Transverse colon (tissue), 4 donors: ENCODE results near the gene MRPS11. TPM values are rescaled to one million over a fixed set of nuclear protein-coding genes. Genes with fewer than 3 reads are reported as not detected.

Source experiments
- DNase-seq: peaks from one replicate; pipeline ENCODE4 v3.0.0-alpha.2; 2019
- H3K27ac ChIP-seq, 4 donors: fragments of 200-600 bp; sonication (generic); 2 replicates each; pipeline ENCODE4 v1.5.1; 2016 to 2018; ENCODE audit warnings: inconsistent platforms in 4 of 4
- H3K27me3 ChIP-seq: fragments of 200-600 bp; sonication (generic); 2 replicates; pipeline ENCODE4 v1.5.1; 2017; ENCODE audit warnings: inconsistent platforms
- H3K36me3 ChIP-seq, 4 donors: fragments of 200-600 bp; sonication (generic); 2 replicates each; pipeline ENCODE4 v1.5.1; 2017 to 2019; ENCODE audit warnings: inconsistent platforms in 4 of 4
- H3K4me1 ChIP-seq, 4 donors: fragments of 200-600 bp; sonication (generic); 2 replicates each; pipeline ENCODE4 v1.5.1; 2017 to 2020; ENCODE audit warnings: inconsistent platforms in 4 of 4
- H3K4me3 ChIP-seq, 4 donors: fragments of 200-600 bp; sonication (generic); 1 replicate in 1 of 4; 2 replicates in 3 of 4; pipeline versions ENCODE4 v1.5.1 to v1.6.1; 2017 to 2019; ENCODE audit warnings: inconsistent platforms in 4 of 4
- H3K9me3 ChIP-seq, 2 donors: fragments of 200-600 bp; sonication (generic); 2 replicates each; pipeline ENCODE4 v1.5.1; 2017 to 2019; ENCODE audit warnings: inconsistent platforms in 2 of 2
- EP300 ChIP-seq: sonication (generic); formaldehyde crosslinking; IDR thresholded peaks from one replicate; pipeline ENCODE4 v1.6.1; 2017; ENCODE audit warnings: antibody characterized with exemption, low read depth
- POLR2A ChIP-seq: fragments of 450-650 bp; IDR thresholded peaks from one replicate; pipeline ENCODE4 v1.6.1; 2016; ENCODE audit warnings: antibody characterized with exemption, mild to moderate bottlenecking, moderate library complexity
- POLR2AphosphoS5 ChIP-seq, 3 donors: sonication (generic); formaldehyde crosslinking; IDR thresholded peaks; one replicate each; pipeline ENCODE4 v1.6.1; 2016; ENCODE audit warnings: antibody characterized with exemption in 3 of 3
- WGBS, 2 donors: methylation state at CpG; one replicate each; pipeline ENCODE4 v1.1.5; 2018; ENCODE audit warnings: low coverage in 1 of 2; 5-methylcytosine and 5-hydroxymethylcytosine counted together
- in situ Hi-C, 4 donors: fragments of 200-750 bp; cut with MboI; loops; one replicate each; pipeline versions ENCODE4 v1.15.0 to v1.15.1; 2017; ENCODE audit warnings: low sequenced_read_pairs in 3 of 4, low pct_ligation_motif_present in 1 of 4, low pct_unique_long_range_greater_than_20kb in 1 of 4
- intact Hi-C: fragments of 100-400 bp; cut with DNase I; formaldehyde crosslinking; loops from one replicate; pipeline ENCODE4 v1.15.1; 2023; ENCODE audit warnings: low total_unique reads
- total RNA-seq, 4 donors: library from RNA; depleted of rRNA; stranded (reverse); fragments of >200 nt; gene quantifications; one replicate each; pipeline ENCODE4 v1.1.0, GENCODE V29; 2016
- TF ChIP-seq, protein P1 (sequence below), 5 experiments: fragments of 200-600 bp in 3 of 5; fragments of 450-650 bp in 2 of 5; sonication (generic) in 3 of 5; IDR thresholded peaks; 1 replicate in 2 of 5; 2 replicates in 3 of 5; pipeline ENCODE4 v1.5.1; 2016 to 2017; ENCODE audit warnings: antibody characterized with exemption in 5 of 5, inconsistent platforms in 3 of 5, mild to moderate bottlenecking in 2 of 5, moderate library complexity in 1 of 5

MRPS11 gene
- total RNA-seq, 4 donors from 2014 or later: 19.5 to 52.8 (median 39.4) TPM

DNA sequence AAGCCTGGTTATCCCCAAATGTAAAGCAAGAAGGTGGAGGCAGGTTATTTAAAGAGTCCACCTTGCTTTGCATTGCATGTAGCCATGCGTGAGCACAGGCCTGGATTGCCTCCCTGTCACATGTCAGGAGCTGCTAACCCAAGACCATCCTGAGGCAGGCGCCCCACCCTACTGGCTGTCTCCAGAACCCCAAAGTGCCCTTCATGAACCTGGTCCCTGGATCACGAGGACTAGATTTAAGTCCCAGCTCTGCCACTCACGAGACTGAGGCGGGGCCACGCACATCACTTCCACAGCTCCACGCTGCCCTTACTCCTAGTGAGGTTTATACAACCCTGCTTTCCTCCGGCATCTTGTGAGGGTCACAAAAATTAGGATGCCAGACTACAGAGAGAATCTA lies 17.9 kb upstream of the MRPS11 start:
- Histone ChIP-seq H3K9me3 (no peaks in the 10 kb centered on the region), H3K4me1 (peaks cover 0 to 4% (median under 1%) of the 10 kb centered on the region in 4 donors), H3K36me3 (no peaks in the 10 kb centered on the region), H3K27ac (no peak overlapping the region), H3K4me3 (no peak overlapping the region), H3K27me3 (peaks cover 9% of the 10 kb centered on the region)
- intact Hi-C loops (no loop called here), in situ Hi-C loops (no loop called here)
- TF ChIP-seq POLR2A (no peak), POLR2AphosphoS5 (IDR thresholded peaks at IDR 0.05) (no peak), EP300 (no peak)
- TF ChIP-seq, protein P1, sequence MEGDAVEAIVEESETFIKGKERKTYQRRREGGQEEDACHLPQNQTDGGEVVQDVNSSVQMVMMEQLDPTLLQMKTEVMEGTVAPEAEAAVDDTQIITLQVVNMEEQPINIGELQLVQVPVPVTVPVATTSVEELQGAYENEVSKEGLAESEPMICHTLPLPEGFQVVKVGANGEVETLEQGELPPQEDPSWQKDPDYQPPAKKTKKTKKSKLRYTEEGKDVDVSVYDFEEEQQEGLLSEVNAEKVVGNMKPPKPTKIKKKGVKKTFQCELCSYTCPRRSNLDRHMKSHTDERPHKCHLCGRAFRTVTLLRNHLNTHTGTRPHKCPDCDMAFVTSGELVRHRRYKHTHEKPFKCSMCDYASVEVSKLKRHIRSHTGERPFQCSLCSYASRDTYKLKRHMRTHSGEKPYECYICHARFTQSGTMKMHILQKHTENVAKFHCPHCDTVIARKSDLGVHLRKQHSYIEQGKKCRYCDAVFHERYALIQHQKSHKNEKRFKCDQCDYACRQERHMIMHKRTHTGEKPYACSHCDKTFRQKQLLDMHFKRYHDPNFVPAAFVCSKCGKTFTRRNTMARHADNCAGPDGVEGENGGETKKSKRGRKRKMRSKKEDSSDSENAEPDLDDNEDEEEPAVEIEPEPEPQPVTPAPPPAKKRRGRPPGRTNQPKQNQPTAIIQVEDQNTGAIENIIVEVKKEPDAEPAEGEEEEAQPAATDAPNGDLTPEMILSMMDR (IDR thresholded peaks at IDR 0.05): no peak
- DNase-seq: no peak
- WGBS, 2 donors: 82 to 91% methylated on average over 5 to 8 of the region's 8 CpGs

DNA sequence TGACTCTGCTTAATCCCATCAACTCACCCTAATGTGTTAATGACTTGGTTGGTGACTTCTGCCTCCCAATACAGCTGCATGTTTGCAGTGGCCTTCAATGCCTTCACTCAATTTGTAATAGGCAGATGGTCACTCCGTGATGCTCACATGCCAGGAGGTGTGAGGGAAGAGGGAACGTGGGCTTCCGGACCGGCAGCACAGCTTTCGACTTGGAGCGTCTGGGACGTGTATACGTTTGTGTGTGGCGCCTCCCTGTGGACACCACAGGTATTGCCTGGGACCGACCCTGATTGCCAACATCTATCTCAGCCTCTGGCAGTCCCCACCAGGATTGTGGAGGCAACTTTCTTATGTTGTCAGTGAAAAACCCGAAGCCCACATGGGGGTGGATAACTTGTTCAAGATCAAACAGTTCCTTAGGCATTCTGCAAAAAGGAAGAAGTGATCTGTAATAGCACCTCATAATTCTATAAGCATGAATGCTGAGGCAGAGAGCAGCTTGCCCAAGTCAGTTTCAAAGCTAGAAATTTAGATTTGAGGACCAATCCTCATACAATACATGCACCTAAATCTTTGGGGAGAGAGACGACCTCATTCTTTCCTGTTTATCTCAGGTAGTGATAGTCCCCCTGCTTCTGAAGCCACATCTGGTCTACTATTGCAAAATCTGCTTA lies 17.2 kb upstream of the MRPS11 start:
- in situ Hi-C loops: no loop called here
- intact Hi-C loops: no loop called here
- Histone ChIP-seq H3K36me3 (no peaks in the 10 kb centered on the region), H3K9me3 (no peaks in the 10 kb centered on the region), H3K4me1 (peaks cover 0 to 11% (median 2%) of the 10 kb centered on the region in 4 donors), H3K27me3 (peaks cover 9% of the 10 kb centered on the region), H3K4me3 (no peak overlapping the region), H3K27ac (no peak overlapping the region)
- 3% methylated on average over 12 of the region's 12 CpGs; no CpG with 5 or more reads in 1 of the 2 donors for WGBS, 2 donors
- no peak for TF ChIP-seq POLR2AphosphoS5 (IDR thresholded peaks at IDR 0.05)
- TF ChIP-seq, protein P1 (IDR thresholded peaks at IDR 0.05): peak; percentile 47 to 64 (median 58)
- DNase-seq: peak; percentile 62

DNA sequence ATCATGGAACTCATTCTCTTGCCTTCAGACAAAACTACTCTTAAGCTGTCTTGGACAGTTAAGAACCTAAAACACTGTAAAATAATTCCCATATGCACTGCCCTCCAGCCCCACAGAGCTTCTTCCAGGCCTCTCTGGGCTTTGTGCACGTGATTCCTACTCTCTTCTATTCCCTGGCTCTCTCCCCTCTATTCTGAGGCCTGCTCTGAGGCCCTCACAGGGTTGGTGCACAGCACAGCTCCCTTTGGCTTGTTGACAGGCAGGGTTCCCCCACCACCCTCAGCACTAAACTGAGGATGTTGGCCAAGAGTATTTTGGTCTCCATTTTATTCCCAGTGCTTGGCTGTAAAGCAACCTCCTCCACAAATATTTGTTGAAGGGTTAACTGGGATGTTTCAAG lies 13.9 kb upstream of the MRPS11 start:
- Histone ChIP-seq H3K4me3 (no peak overlapping the region), H3K27me3 (peaks cover 9% of the 10 kb centered on the region), H3K9me3 (no peaks in the 10 kb centered on the region), H3K36me3 (no peaks in the 10 kb centered on the region), H3K4me1 (peaks cover 0 to 12% (median 2%) of the 10 kb centered on the region in 4 donors), H3K27ac (no peak overlapping the region)
- in situ Hi-C loops: no loop called here
- intact Hi-C loops: no loop called here
- TF ChIP-seq POLR2A (no peak), POLR2AphosphoS5 (IDR thresholded peaks at IDR 0.05) (no peak), EP300 (no peak)
- TF ChIP-seq, protein P1 (IDR thresholded peaks at IDR 0.05): no peak
- 47 to 60% methylated on average over 1 of the region's 1 CpG for WGBS, 2 donors
- no peak for DNase-seq

DNA sequence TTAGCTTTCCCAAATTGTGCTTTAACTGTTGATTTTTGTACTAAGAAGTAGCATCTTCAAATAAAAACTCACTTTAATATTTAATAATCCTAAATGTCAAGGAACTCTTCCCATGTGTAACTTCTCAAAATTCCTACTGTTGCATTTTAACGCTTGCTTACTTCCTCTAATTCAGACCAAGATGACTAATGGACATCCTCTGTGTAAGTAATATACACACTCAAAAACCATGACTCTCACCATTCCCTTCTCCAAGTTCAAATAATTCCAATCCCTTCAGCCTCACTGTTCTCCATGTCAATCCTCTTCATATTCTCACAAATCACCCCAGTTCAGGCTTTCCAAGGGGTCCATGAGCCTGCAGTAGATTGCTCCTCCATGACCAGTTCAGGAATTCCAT lies 13.3 kb upstream of the MRPS11 start:
- no peak for DNase-seq
- in situ Hi-C loops (no loop called here), intact Hi-C loops (no loop called here)
- H3K27me3 ChIP-seq: peaks cover 4% of the 10 kb centered on the region
- H3K27ac ChIP-seq: no peak overlapping the region
- 60 to 71% methylated on average over 1 of the region's 1 CpG for WGBS, 2 donors
- peaks cover 0 to 5% (median 0%) of the 10 kb centered on the region in 4 donors for H3K36me3 ChIP-seq
- H3K9me3 ChIP-seq: no peaks in the 10 kb centered on the region
- TF ChIP-seq POLR2AphosphoS5 (IDR thresholded peaks at IDR 0.05) (no peak), EP300 (no peak), POLR2A (no peak)
- TF ChIP-seq, protein P1 (IDR thresholded peaks at IDR 0.05): no peak
- peaks cover 0 to 12% (median 2%) of the 10 kb centered on the region in 4 donors for H3K4me1 ChIP-seq
- no peak overlapping the region for H3K4me3 ChIP-seq
